GM12892 (cell line): Measurements from ENCODE around the gene CDR2L.

Source experiments
- DNase-seq: peaks from one replicate; pipeline ENCODE4 v3.0.0; 2011; ENCODE audit not compliant: insufficient read length
- FAIRE-seq: peaks from 2 replicates; lab custom pipeline; 2011; peaks lifted over from hg19 to GRCh38; lab: Jason Lieb, UNC
- POLR2A ChIP-seq: IDR thresholded peaks from 2 replicates; pipeline ENCODE4 v1.6.1; 2011; ENCODE audit warnings: low read depth, low read length, control low read depth
- POLR2AphosphoS5 ChIP-seq: IDR thresholded peaks from 2 replicates; pipeline ENCODE4 v1.6.1; 2011; ENCODE audit warnings: low read depth, low read length, control low read depth
- TAF1 ChIP-seq: IDR thresholded peaks from 2 replicates; pipeline ENCODE4 v1.6.1; 2011; ENCODE audit warnings: low read depth, mild to moderate bottlenecking, control low read depth, low read length, borderline replicate concordance

Gene CDR2L

DNA sequence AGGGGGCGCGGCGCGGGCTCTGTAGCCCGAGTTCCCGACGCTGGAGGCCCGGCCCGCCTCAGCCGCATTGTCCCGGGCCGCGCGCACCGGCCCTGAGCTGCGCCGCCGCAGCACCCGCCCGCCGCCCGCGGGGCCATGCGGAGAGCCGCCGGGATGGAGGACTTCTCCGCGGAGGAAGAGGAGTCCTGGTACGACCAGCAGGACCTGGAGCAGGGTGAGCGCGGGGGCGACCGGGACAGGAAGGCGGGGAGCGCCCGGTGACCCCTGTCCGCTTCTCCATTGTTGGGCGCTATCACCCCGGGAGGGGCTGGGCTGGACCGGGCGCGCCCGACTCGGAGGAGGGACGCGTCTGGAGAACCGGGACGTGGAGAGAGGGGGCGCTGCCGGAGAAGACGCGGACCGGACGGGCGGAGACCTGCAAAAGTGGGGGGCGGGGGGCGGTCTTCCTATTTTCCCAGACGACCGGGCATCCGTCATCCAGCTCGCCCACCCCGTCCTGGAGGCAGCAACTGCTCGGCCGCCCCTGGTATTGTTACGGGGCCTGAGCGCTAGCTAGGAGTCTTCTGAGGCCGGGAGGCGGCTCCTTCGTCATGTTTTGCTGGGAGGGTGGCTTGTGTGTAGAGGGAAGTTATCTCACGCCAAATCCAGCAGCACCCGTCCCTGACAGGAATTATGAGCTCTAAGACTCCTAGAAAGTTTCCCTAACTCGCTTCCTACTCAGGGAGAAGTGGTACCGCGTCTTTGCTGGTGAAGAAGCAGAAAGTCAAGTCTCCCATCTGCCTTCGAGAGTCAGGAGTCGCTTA lies 678 bp downstream of the CDR2L start:
- no peak for FAIRE-seq
- TF ChIP-seq POLR2AphosphoS5: no peak
- TF ChIP-seq POLR2A: no peak
- TF ChIP-seq TAF1: no peak
- DNase-seq: no peak

DNA sequence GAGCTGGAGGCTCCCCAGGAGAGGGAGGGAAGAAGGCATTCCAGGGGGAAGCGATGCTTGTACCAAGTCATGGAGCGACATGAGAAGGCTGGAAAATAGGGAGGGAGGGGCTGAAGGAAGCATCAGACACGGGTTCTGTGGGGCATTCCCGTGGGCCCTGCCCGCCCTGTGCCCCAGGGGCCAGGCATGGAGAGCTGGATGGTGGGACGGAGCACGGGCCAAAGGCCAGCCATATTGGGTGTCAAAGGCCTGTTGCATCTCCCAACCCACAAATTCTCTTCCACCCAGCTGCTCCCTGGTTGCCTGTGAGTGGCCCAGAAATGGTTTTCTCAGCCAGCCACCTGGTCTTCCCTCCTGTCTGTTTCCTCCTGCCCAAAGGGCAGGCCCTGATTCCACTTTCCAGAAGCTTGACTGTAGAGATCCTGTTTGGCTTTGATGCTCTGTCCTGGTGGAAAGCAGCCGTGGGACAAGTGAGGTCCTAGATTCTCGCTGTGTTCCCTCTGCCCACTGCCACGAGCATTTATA lies 3.2 kb downstream of the CDR2L start:
- FAIRE-seq (no peak), DNase-seq (no peak)
- TF ChIP-seq POLR2A (no peak), TAF1 (no peak), POLR2AphosphoS5 (no peak)

DNA sequence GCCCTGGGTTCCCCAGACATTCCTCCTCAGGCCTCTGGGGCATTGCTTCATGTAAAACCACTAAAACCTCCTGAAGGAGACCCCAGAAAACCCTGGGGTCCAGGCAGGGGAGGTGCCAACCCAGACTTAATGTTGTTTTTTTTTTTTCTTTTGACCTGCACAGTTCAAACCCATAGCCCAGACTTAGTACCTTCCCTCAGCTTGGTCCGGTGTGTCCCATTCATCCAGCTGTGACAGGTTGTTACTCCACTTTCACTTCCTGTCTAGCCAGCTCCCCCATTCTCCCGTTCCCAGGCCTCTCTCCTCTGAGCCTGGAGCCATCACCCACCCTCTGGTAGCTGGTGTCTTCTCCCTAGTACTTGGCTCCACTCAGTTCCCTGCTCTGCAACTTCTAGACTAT lies 4.8 kb downstream of the CDR2L start:
- no peak for TF ChIP-seq POLR2A
- no peak for TF ChIP-seq TAF1
- TF ChIP-seq POLR2AphosphoS5: no peak
- FAIRE-seq: no peak
- DNase-seq: no peak

- no peak for TF ChIP-seq POLR2A
- no peak for TF ChIP-seq POLR2AphosphoS5
- TF ChIP-seq TAF1: no peak
- FAIRE-seq: no peak
- no peak for DNase-seq
Observed at GRCh38 chr17:74994440-74994839, 7.0 kb downstream of the CDR2L start.

GRCh38 chr17:74995847-74996246 lies 8.4 kb downstream of the CDR2L start:
- FAIRE-seq (no peak), DNase-seq (no peak)
- TF ChIP-seq POLR2A (no peak), TAF1 (no peak), POLR2AphosphoS5 (no peak)

DNA sequence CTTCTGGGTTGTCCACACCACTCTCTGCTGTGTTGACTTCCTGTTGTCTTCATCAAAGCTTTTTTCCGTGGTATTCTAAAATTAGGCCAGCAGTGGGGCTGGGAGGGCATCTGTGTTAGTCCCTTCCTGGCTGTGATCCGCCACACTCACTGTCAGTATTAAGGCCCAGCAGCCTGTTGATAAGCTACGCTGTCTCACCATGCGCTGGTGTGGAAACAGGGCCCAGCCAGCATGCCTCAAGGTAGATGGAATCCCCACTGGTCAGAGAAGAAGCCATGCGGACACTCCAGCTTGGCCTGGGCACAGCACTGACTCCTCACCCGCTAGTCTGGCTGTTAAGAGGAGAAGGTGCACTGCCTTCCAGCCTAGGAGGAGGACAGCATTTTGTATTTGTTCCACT lies 11.4 kb downstream of the CDR2L start:
- TF ChIP-seq POLR2A (no peak), POLR2AphosphoS5 (no peak), TAF1 (no peak)
- DNase-seq (no peak), FAIRE-seq (no peak)

GRCh38 chr17:74999523-74999922 lies 12.1 kb downstream of the CDR2L start:
- TF ChIP-seq POLR2A: no peak
- TF ChIP-seq POLR2AphosphoS5: no peak
- TF ChIP-seq TAF1: no peak
- DNase-seq (no peak), FAIRE-seq (no peak)

DNA sequence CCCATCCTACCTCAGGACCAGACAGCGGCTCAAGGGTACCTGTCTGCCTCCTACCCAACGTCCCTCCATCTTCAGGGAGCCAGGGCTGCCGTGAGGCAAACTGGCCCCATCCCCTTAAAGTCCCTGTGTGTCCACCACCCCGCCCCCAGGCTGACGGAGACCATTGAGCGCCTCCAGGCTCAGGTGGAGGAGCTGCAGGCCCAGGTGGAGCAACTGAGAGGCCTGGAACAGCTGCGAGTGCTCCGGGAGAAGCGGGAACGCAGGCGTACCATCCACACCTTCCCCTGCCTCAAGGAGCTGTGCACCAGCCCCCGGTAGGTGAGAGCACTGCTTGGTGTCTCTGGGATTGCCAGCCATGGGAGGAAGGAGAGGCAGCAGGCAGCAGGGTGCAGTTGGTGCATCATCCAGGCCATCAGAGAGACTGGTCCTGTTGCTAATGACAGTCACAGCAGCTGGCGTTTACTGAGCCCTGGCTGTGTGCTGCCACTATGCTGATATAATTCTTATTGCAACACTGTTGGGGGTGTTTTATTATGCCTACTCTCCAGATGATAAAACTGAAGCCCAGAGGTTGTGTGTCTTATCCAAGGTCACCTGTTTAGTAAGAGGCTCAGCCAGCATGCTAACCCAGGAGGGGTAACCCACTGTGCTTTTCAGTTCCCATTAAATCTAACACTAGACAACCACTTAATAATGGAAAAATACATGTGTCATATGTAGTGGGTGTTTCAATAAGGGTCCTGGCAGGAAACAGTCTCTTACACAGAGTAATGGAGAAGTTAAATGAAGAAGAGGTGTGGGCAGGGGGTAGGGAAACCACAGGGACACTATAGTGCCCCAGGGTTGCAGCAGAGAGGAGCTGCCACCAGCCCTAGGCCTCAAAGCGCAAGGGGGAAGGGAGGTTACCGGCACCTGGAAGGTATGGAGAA lies 14.7 kb downstream of the CDR2L start:
- TF ChIP-seq POLR2AphosphoS5 (no peak), POLR2A (no peak), TAF1 (no peak)
- DNase-seq (no peak), FAIRE-seq (no peak)

- no peak for DNase-seq
- TF ChIP-seq POLR2AphosphoS5: no peak
- TF ChIP-seq POLR2A: no peak
- no peak for TF ChIP-seq TAF1
- no peak for FAIRE-seq
Observed at GRCh38 chr17:75003070-75003956, 15.9 kb downstream of the CDR2L start.

GRCh38 chr17:75003957-75004355 lies 16.5 kb downstream of the CDR2L start:
- FAIRE-seq (no peak), DNase-seq (no peak)
- TF ChIP-seq TAF1 (no peak), POLR2A (no peak), POLR2AphosphoS5 (no peak)

- DNase-seq (no peak), FAIRE-seq (no peak)
- TF ChIP-seq POLR2A: no peak
- no peak for TF ChIP-seq POLR2AphosphoS5
- TF ChIP-seq TAF1: no peak
Observed at GRCh38 chr17:75004371-75004770, 16.9 kb downstream of the CDR2L start.
